Heart left ventricle (tissue), 13 donors: Measurements from ENCODE around the gene CNGB1.

ENCODE experiments used
- CTCF ChIP-seq, 12 donors: fragments of 200-600 bp; sonication (generic) in 4 of 12; IDR thresholded peaks; one replicate each; pipeline versions ENCODE4 v1.5.0 to v1.8.0; 2018 to 2022; ENCODE audit warnings: antibody characterized with exemption in 12 of 12, mild to moderate bottlenecking in 5 of 12
- POLR2A ChIP-seq, 2 donors: fragments of 450-650 bp; IDR thresholded peaks; one replicate each; pipeline ENCODE4 v1.6.1; 2017; ENCODE audit warnings: antibody characterized with exemption in 2 of 2, mild to moderate bottlenecking in 2 of 2, moderate library complexity in 2 of 2
- donor health status: ischemic (EF 13 %, LVEDD 7.1; RV severe dilation, severe dysfunction).
- donor health status: DM: no; HTN: yes; CAD: no.
- donor health status: DM: no; HTN: no; CAD: no.
- donor health status: ischemic (EF 25% LVEDD 6.9; RV normal size, moderate dysfunction).
- donor health status: ischemic (EF 25% LVEDD 5.7; RV mildly dilated, moderate dysfunction).
- donor health status: ischemic (EF 35%, LVEDD 5.7; RV mildly dilated, moderate dysfunction).
- donor health status: nonischemic (EF 11% LVEDD 7.7; RV severe dilation, severe dysfunction).
- donor health status: DM: yes; HTN: yes; CAD: no.
- donor health status: PGD.
- donor health status: ischemic (EF 29% LVEDD 5.4; RV normal size, mild dysfunction).
- donor health status: nonischemic (EF 23%, LVEDD 6.1; RV moderate dilation, normal function).

DNA sequence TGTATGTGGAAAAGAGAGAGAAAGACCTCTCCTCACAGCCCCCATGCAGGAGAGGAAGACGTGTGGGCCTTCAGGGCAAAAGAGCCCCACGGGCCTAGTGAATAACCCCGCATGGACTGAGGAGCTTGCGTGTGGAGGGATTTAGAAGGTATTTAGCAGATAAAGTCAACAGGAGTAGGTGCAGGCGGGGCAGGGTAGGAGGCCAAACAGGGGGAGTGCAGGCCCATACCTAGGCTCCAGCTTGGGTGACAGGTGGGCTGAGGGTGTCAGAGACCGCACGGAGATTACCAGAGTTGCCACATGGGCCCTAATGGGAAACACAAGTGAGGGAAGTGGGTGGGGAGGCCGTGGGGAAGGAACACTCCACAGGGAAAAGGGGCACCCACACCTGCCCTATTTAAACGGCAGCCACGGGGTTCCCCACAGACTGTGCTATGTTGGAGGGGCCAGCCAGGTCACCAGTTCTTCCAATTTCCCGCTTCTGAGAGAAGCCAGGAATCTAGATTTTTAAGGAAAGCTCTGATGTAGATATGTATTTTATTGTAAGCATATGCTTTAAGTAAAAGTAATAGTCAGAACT, 8.2 kb upstream of the CNGB1 start:
- TF ChIP-seq CTCF (IDR thresholded peaks at IDR 0.05) (no peak), POLR2A (IDR thresholded peaks at IDR 0.05) (no peak)
